Tibial nerve (tissue), 4 donors: ENCODE data around the gene LTC4S.

Experiments used
- CTCF ChIP-seq, 5 experiments: fragments of 200-600 bp in 3 of 5; fragments of 450-650 bp in 2 of 5; sonication (generic) in 3 of 5; IDR thresholded peaks; one replicate each; pipeline ENCODE4 v1.5.1; 2016 to 2019; ENCODE audit warnings: antibody characterized with exemption in 5 of 5, mild to moderate bottlenecking in 3 of 5, moderate library complexity in 2 of 5
- EP300 ChIP-seq, 2 donors: sonication (generic); formaldehyde crosslinking; IDR thresholded peaks; one replicate each; pipeline ENCODE4 v1.6.1; 2017; ENCODE audit warnings: antibody characterized with exemption in 2 of 2, mild to moderate bottlenecking in 1 of 2
- POLR2A ChIP-seq, 2 donors: fragments of 450-650 bp; IDR thresholded peaks; one replicate each; pipeline ENCODE4 v1.6.1; 2017; ENCODE audit warnings: antibody characterized with exemption in 2 of 2, mild to moderate bottlenecking in 2 of 2, moderate library complexity in 2 of 2

- TF ChIP-seq CTCF (IDR thresholded peaks at IDR 0.05) (no peak), POLR2A (IDR thresholded peaks at IDR 0.05) (no peak), EP300 (IDR thresholded peaks at IDR 0.05) (no peak)
These were observed 19.3 kb downstream of the LTC4S start for GRCh38 chr5:179812997-179813607.
